Activated naive CD8-positive, alpha-beta T cell treated with anti-CD3 and anti-CD28 coated beads, Interleukin-2, amount 10 ng/mL, durations not matched to agents 7 days and 5 days (primary cell): ENCODE results near the gene LMAN1. TPM values are rescaled to one million over a fixed set of nuclear protein-coding genes. Genes with fewer than 3 reads are reported as not detected.

Source experiments
- ATAC-seq: fragments of 150-1000 bp; cut with Tn5 transposase; one replicate; pipeline ENCODE4 v1.10.0; 2021; ENCODE audit warnings: low read depth, moderate library complexity
- POLR2A ChIA-PET: fragments of 350-600 bp; sonication (Branson Sonifier 250); formaldehyde crosslinking; loops from one replicate; lab custom pipeline; 2021; ENCODE audit warnings: antibody characterized with exemption; lab: Charles Lee
- DNase-seq: peaks from one replicate; pipeline ENCODE4 v3.0.0; 2021
- H3K27ac Mint-ChIP-seq: one replicate; pipeline ENCODE4 v1.8.0; 2022; ENCODE audit warnings: mild to moderate bottlenecking, mixed read lengths
- H3K27me3 Mint-ChIP-seq: one replicate; pipeline ENCODE4 v1.8.0; 2022; ENCODE audit warnings: mild to moderate bottlenecking, moderate library complexity, mixed read lengths
- H3K36me3 Mint-ChIP-seq: one replicate; pipeline ENCODE4 v1.8.0; 2021; ENCODE audit warnings: mild to moderate bottlenecking, mixed read lengths
- H3K4me1 Mint-ChIP-seq: one replicate; pipeline ENCODE4 v1.8.0; 2021; ENCODE audit warnings: mixed read lengths
- H3K4me3 Mint-ChIP-seq: one replicate; pipeline ENCODE4 v1.8.0; 2022; ENCODE audit warnings: mild to moderate bottlenecking, moderate library complexity, mixed read lengths
- H3K9me3 Mint-ChIP-seq: one replicate; pipeline ENCODE4 v1.8.0; 2021; ENCODE audit warnings: mixed read lengths
- total RNA-seq, 2 experiments: library from RNA; stranded (reverse); gene quantifications; one replicate each; pipeline ENCODE4 v1.2.3, GENCODE V29; 2021

LMAN1 gene
- total RNA-seq, 2 experiments from 2014 or later, result 56.5 to 58.5 TPM

DNA sequence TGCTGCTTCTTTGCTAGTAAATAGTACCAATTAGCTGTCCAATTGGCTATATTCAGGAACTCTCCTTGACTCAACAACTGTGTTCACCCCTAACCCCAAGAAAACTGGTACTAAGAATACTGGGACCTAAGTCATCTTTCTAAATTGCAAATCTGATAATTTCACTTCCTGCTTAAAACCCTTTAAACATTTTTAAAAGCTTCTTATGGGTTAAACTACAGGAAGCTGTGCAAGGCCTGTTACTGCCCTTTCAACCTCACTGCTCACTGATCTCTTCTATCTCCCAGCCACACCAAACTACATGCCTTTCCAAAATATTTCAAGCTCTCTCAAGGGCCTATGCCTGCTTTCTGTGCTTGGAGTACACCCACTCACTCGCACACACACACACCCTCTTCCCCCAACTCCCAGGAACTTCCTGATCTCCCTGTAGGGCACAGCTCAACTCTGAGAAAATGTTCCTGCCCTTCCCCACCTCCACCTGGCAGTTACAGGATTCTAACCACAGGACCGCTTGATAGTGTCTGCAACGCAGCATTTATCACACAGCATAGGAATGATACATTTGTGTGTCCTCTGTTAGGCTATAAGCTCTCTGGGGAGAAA is 6.7 kb downstream of the LMAN1 start:
- peaks cover 32% of the 10 kb centered on the region for H3K4me1 Mint-ChIP-seq
- H3K27me3 Mint-ChIP-seq, result no peaks in the 10 kb centered on the region
- DNase-seq (no peak), ATAC-seq (peak; percentile 50)
- peaks cover 51% of the 10 kb centered on the region for H3K36me3 Mint-ChIP-seq
- POLR2A ChIA-PET, result no interaction called here
- no peaks in the 10 kb centered on the region for H3K9me3 Mint-ChIP-seq
- H3K4me3 Mint-ChIP-seq, result peak overlapping the region; percentile 2
- H3K27ac Mint-ChIP-seq, result peak overlapping the region; percentile 43

DNA sequence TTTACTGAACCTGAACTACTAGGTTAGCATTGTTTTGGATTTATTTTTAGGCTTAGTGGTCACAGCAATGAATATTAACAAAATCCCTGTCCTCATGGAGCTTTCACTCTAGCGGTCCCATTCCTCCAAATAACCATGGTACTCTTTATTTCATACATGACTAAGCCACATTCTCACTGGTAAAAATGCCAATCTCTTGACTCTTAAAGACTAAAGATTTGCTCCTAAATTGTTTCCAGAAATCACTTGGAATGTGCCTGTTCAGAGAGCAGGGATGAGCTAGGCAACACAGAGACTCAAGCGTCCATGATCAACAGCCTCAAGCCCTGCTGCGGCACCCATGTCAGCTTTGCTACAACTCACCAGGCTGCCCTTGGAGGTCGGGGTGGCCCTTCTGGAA is 13.5 kb downstream of the LMAN1 start:
- no peak overlapping the region for H3K4me3 Mint-ChIP-seq
- peaks cover 27% of the 10 kb centered on the region for H3K4me1 Mint-ChIP-seq
- peaks cover 24% of the 10 kb centered on the region for H3K9me3 Mint-ChIP-seq
- POLR2A ChIA-PET, result no interaction called here
- DNase-seq (no peak), ATAC-seq (no peak)
- no peaks in the 10 kb centered on the region for H3K27me3 Mint-ChIP-seq
- H3K36me3 Mint-ChIP-seq, result peaks cover 85% of the 10 kb centered on the region
- no peak overlapping the region for H3K27ac Mint-ChIP-seq

DNA sequence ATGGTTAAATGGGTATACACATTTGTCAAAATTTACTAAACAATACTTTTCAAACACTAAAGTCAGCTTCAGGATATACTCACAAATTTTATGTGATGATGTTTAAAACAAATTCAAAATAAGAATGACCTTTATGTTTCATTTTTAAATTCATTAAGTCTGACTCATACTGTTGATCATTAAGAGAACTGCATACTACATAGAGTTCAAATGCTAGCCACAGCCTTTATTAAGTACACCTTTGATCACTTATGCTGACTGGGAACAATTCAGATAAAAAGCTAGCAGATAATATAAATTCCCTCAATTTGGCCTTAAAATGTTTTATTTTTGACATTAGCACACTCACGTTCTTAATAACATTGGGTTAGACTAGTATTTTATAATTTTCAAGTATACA is 14.1 kb downstream of the LMAN1 start:
- H3K36me3 Mint-ChIP-seq, result peaks cover 90% of the 10 kb centered on the region
- DNase-seq (no peak), ATAC-seq (no peak)
- POLR2A ChIA-PET, result no interaction called here
- H3K27ac Mint-ChIP-seq, result no peak overlapping the region
- H3K4me1 Mint-ChIP-seq, result peaks cover 27% of the 10 kb centered on the region
- no peaks in the 10 kb centered on the region for H3K27me3 Mint-ChIP-seq
- no peak overlapping the region for H3K4me3 Mint-ChIP-seq
- peaks cover 24% of the 10 kb centered on the region for H3K9me3 Mint-ChIP-seq

DNA sequence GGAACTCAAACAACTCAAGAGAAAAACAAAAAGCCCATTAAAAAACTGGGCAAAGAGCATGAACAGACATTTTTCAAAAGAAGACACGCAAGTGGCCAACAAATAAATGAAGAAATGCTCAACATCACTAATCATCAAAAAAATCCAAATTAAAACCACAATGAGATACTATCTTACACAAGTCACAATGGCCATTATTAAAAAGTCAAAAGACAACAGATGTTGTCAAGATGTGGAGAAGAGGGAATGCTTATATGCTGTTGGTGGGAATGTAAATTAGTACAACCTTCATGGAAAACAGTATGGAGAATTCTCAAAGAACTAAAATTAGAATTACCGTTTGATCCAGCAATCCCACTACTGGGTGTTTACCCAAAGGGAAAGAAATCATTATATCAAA is 15.1 kb downstream of the LMAN1 start:
- no peak for DNase-seq
- Mint-ChIP-seq H3K4me3 (no peak overlapping the region), H3K9me3 (peaks cover 24% of the 10 kb centered on the region), H3K27me3 (no peaks in the 10 kb centered on the region), H3K4me1 (peaks cover 27% of the 10 kb centered on the region), H3K27ac (no peak overlapping the region), H3K36me3 (peaks cover 91% of the 10 kb centered on the region)
- ATAC-seq, result no peak
- POLR2A ChIA-PET, result interaction anchor here (1.0 kb wide), 1 partner anchor 13 kb away, joined by 3 read pairs; no protein-coding TSS in a partner anchor

DNA sequence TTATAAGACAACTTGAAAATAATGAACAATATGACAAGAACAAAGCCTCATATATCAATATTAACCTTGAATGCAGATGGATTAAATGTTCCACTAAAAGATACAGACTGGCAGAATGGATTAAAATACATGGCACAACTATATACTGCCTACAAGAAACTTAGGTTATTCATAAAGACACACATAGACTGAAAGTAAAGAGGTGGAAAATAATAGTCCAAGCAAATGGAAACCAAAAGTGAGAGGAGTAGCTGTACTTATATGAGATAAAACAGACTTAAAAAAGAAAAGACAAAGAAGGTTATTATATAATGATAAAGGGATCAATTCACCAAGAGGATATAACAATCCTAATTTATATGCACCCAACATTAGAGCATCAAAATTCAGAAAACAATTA is 18.2 kb downstream of the LMAN1 start:
- Mint-ChIP-seq H3K4me1 (peaks cover 28% of the 10 kb centered on the region), H3K27me3 (no peaks in the 10 kb centered on the region), H3K4me3 (peak overlapping the region; percentile 6), H3K9me3 (peaks cover 24% of the 10 kb centered on the region), H3K36me3 (peaks cover 91% of the 10 kb centered on the region), H3K27ac (peak overlapping the region; percentile 32)
- no peak for DNase-seq
- no peak for ATAC-seq
- POLR2A ChIA-PET, result no interaction called here

DNA sequence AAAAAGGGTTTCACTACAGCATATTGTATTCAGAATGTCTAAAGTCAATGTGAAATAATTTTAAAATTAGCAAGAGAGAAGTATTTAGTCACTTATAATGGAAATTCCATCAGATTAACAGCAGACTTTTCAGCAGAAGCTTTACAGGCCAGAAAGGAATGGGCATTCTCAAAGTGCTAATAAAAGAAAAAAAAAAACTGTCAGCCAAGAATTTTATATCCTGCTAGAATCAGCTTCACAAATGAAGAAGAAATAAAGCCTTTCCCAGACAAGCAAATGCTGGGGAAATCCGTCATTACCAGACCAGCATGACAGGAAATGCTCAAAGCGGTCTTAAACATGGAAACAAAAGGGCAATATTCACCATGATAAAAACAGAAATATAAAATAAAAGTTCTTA is 18.8 kb downstream of the LMAN1 start:
- POLR2A ChIA-PET, result no interaction called here
- Mint-ChIP-seq H3K9me3 (peaks cover 24% of the 10 kb centered on the region), H3K27ac (no peak overlapping the region)

DNA sequence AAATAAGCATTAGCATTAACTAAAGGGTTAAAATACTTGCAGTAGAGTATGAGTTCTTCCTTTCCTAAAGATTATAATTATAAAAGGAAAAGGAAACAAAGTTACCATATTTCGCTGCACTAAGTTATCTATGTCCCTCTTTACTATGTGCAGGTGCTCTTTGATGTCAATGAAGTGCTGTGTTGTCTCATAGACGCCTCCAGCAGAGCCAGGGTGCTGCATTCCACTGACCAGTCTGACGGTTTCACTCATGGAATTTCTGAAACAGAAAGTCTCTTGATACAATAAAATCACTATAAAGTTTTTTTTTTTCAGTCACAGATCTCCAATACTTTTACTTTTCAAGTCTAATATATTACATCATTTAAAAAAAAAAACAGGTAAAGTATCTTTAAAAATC is 26.1 kb downstream of the LMAN1 start:
- no peaks in the 10 kb centered on the region for H3K27me3 Mint-ChIP-seq
- ATAC-seq (no peak), DNase-seq (no peak)
- POLR2A ChIA-PET, result no interaction called here
- peaks cover 1% of the 10 kb centered on the region for H3K4me1 Mint-ChIP-seq
- H3K36me3 Mint-ChIP-seq, result peaks cover 41% of the 10 kb centered on the region
- no peak overlapping the region for H3K4me3 Mint-ChIP-seq
- no peaks in the 10 kb centered on the region for H3K9me3 Mint-ChIP-seq
- no peak overlapping the region for H3K27ac Mint-ChIP-seq

More for the DNA sequence above, 18.8 kb downstream of the LMAN1 start:
- H3K4me3 Mint-ChIP-seq, result no peak overlapping the region
- H3K4me1 Mint-ChIP-seq, result peaks cover 28% of the 10 kb centered on the region
- ATAC-seq, result no peak
- no peaks in the 10 kb centered on the region for H3K27me3 Mint-ChIP-seq
- H3K36me3 Mint-ChIP-seq, result peaks cover 91% of the 10 kb centered on the region
- DNase-seq, result no peak

DNA sequence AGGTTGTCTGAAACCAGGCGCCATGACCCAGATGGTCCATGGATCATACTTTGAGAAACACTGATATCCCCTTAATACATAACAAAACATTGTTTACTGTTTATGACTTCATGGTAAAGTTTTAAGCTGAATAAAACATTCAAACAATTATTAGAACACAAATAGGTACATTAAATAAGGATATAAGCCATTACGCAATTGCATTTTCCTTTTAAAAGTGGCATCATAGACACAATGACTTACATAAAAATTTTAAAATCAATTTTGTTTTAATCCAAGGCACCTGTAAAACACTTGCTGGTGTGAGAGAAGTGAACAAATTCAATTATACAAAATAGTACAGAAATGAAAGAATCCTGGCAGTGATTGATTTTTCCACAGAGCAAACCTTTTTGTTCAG is 30.4 kb downstream of the LMAN1 start:
- Mint-ChIP-seq H3K4me1 (no peaks in the 10 kb centered on the region), H3K4me3 (no peak overlapping the region), H3K36me3 (peaks cover 38% of the 10 kb centered on the region), H3K27me3 (no peaks in the 10 kb centered on the region), H3K9me3 (no peaks in the 10 kb centered on the region), H3K27ac (no peak overlapping the region)
- no peak for DNase-seq
- POLR2A ChIA-PET, result no interaction called here
- no peak for ATAC-seq

DNA sequence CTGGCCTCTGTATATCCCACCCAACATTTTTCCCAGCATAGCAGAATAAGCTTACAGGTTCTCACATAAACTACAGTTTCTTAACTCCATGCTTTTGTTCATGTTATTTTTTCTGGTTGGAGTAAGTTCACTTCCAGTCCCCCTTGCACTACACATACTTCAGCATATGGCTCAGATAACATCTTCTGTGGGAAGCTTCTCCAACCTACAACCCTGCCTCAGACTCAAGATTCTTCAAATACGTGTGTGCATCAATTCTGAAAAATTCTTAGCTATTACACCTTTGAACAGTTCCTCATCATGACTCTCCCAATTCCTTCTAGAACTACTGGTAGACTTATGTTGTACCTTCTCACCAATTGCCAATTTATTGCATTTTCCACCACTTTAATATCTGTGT is 33.1 kb downstream of the LMAN1 start:
- Mint-ChIP-seq H3K27ac (no peak overlapping the region), H3K9me3 (no peaks in the 10 kb centered on the region), H3K36me3 (peaks cover 32% of the 10 kb centered on the region), H3K4me1 (no peaks in the 10 kb centered on the region), H3K4me3 (no peak overlapping the region), H3K27me3 (peaks cover under 1% of the 10 kb centered on the region)
- POLR2A ChIA-PET, result no interaction called here
- DNase-seq (no peak), ATAC-seq (no peak)

DNA sequence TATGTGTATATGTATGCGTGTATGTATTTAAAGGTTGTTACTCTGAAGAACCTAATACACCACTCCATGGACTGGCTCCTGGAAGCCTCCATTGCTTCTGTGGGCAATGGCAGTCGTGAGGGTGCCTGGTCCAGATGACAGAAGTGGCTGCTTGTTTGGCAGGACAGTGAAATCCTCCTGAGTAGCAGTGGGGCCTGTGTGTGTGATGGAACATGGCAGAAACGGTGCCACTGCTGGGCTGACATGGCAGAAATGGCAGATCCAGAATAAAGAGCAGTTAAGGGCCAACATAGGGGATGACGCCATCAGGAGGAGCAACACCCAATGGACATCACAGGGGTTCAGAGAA is 34.5 kb downstream of the LMAN1 start:
- no peaks in the 10 kb centered on the region for H3K4me1 Mint-ChIP-seq
- no peak overlapping the region for H3K4me3 Mint-ChIP-seq
- POLR2A ChIA-PET, result no interaction called here
- H3K27me3 Mint-ChIP-seq, result peaks cover 6% of the 10 kb centered on the region
- no peaks in the 10 kb centered on the region for H3K9me3 Mint-ChIP-seq
- ATAC-seq (no peak), DNase-seq (no peak)
- H3K27ac Mint-ChIP-seq, result no peak overlapping the region
- peaks cover 30% of the 10 kb centered on the region for H3K36me3 Mint-ChIP-seq

DNA sequence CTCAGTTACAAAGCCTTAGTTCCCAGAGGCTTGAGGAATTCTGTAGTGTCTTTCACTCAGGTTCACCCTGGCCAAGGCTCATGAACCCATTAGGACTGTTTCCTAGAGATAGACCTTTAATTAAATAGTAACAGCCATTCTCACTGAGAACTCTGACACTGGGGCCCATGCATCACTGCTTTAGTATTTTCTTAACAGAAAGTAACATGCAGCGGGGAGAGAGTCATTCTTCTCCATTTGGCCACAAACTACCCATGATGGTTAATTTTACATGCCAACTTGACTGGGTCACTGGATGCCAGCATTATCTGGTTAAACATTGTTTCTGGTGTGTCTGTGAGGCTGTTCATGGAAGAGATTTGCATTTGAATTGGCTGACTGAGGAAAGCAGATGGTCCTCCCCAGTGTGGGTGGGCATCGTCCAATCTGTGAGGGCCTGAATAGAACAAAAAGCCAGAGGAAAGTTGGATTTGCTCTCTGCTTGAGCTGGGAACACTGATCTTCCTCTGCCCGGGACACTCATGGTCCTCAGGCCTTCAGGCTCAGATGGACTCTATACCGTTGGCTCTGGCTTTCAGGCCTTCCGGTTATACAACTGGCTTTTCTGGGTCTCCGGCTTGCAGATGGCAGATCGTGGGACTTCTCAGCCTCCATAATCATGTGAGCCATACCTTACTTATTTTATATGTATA is 35.0 kb downstream of the LMAN1 start:
- POLR2A ChIA-PET, result no interaction called here
- no peak for ATAC-seq
- H3K36me3 Mint-ChIP-seq, result peaks cover 29% of the 10 kb centered on the region

DNA sequence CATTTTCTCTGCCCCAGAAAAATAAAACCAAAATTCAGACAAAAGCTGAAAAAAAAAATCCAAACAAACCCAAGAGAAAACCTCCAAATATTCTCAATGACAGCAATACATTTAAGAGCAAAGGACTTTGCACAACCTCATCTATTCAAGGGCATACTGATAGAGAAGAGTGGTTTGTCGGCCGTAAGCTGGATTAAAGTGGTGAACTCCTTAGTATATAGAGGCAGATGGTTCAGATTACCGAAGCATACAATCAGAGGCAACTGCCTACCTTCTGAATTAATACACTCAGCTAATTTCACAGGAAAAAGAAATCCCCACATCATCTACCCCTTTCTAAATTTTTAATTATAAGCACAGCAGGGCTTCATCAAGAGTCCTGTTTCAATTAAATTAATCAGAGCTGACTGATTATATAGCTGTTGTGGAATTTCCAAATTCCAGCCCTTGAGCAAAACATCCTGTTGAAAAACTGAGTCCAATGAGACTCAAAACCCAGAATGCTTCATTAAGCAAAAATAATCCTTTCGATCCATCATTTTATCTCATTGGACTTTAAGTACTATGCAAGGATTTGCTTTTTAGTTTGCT is 40.5 kb downstream of the LMAN1 start, which contains the start of gene CPLX4:
CPLX4 (minus strand) TSS at position 190 of the 591 bp plus-strand sequence; CDS start at position 3, 187 bp downstream.
- H3K4me1 Mint-ChIP-seq, result no peaks in the 10 kb centered on the region
- no peak within 1 kb of the TSS for H3K27ac Mint-ChIP-seq
- POLR2A ChIA-PET, result no interaction called here

More for the DNA sequence above, 35.0 kb downstream of the LMAN1 start:
- no peak overlapping the region for H3K4me3 Mint-ChIP-seq
- H3K4me1 Mint-ChIP-seq, result no peaks in the 10 kb centered on the region
- peaks cover 6% of the 10 kb centered on the region for H3K27me3 Mint-ChIP-seq
- no peaks in the 10 kb centered on the region for H3K9me3 Mint-ChIP-seq
- no peak overlapping the region for H3K27ac Mint-ChIP-seq
- no peak for DNase-seq

DNA sequence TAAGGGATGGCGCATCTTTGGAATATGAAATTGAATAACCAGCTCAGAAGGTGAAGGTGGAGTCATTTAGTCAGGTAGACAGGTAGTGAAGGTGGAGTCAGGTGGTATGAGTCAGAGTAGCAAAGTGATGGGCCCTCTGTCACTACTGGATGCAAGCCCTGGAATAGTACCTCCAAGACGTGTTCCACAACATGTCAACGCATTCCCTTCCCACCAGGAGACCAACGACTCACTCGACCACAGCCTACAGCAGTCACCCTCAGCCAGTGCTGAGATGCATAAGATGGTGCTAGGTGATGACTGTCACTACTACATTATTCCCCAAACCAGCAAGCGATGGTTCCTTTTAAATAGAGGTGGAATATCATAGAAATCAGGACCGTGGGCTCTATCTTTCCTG is 47.4 kb downstream of the LMAN1 start:
- no peak for ATAC-seq
- no peak for DNase-seq
- H3K27me3 Mint-ChIP-seq, result peaks cover 54% of the 10 kb centered on the region
- no peak overlapping the region for H3K4me3 Mint-ChIP-seq
- POLR2A ChIA-PET, result no interaction called here
- H3K27ac Mint-ChIP-seq, result no peak overlapping the region
- H3K4me1 Mint-ChIP-seq, result no peaks in the 10 kb centered on the region
- no peaks in the 10 kb centered on the region for H3K9me3 Mint-ChIP-seq
- H3K36me3 Mint-ChIP-seq, result no peaks in the 10 kb centered on the region

More for the DNA sequence above, 40.5 kb downstream of the LMAN1 start, which contains the start of gene CPLX4:
- no peaks in the 10 kb centered on the region for H3K36me3 Mint-ChIP-seq
- no peak within 1 kb of the TSS for H3K4me3 Mint-ChIP-seq
- ATAC-seq (no peak), DNase-seq (no peak)
- H3K27me3 Mint-ChIP-seq, result peaks cover 27% of the 10 kb centered on the region
- no peaks in the 10 kb centered on the region for H3K9me3 Mint-ChIP-seq

DNA sequence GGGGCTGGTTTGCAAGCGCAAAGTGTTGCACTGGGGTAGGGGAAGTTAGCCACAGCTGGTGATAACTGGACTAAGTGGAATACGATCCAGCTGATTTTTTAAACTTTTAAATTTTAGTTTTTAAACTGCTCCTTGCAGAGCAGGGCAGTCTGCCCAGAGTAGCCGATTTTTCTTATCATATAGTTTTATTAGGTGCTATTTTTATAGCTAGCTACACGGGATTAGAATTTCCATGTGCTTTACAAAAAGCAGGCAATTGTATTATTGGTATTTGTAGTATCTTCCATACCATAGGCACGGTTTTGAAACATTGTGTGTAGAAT is 50.2 kb downstream of the LMAN1 start:
- POLR2A ChIA-PET, result no interaction called here
- Mint-ChIP-seq H3K9me3 (no peaks in the 10 kb centered on the region), H3K4me1 (no peaks in the 10 kb centered on the region), H3K27ac (no peak overlapping the region), H3K4me3 (peak overlapping the region; percentile 67), H3K27me3 (peaks cover 51% of the 10 kb centered on the region), H3K36me3 (no peaks in the 10 kb centered on the region)
- DNase-seq, result no peak
- ATAC-seq, result no peak
